Stimulated activated CD8-positive, alpha-beta memory T cell treated with anti-CD3 and anti-CD28 coated beads, Interleukin-7, amount 100 ng/mL, for 48 hours (primary cell): ENCODE measurements around the gene CLRN3.

Source experiments
- DNase-seq, 2 donors: peaks; one replicate each; pipeline ENCODE4 v3.0.0-alpha.2; 2020; ENCODE audit warnings: low read depth in 1 of 2; ENCODE audit errors: extremely low read depth in 1 of 2

The CLRN3 gene

GRCh38 chr10:127903789-127904188 is 11.0 kb upstream of the CLRN3 start:
- DNase-seq = no peak

GRCh38 chr10:127899766-127900387 is 7.1 kb upstream of the CLRN3 start:
- DNase-seq = no peak

GRCh38 chr10:127897177-127897576 is 4.4 kb upstream of the CLRN3 start:
- no peak for DNase-seq

- no peak for DNase-seq
Observed at GRCh38 chr10:127896590-127896989, 3.8 kb upstream of the CLRN3 start.

- DNase-seq = no peak
Observed at GRCh38 chr10:127894146-127894545, 1.4 kb upstream of the CLRN3 start.

GRCh38 chr10:127890832-127891334 is 1.9 kb downstream of the CLRN3 start:
- no peak for DNase-seq

GRCh38 chr10:127890216-127890615 is 2.5 kb downstream of the CLRN3 start:
- DNase-seq = no peak

GRCh38 chr10:127889605-127890195 is 3.0 kb downstream of the CLRN3 start:
- no peak for DNase-seq

- DNase-seq = no peak
Observed at GRCh38 chr10:127888521-127889312, 4.0 kb downstream of the CLRN3 start.

GRCh38 chr10:127887541-127888415 is 5.0 kb downstream of the CLRN3 start:
- no peak for DNase-seq

GRCh38 chr10:127886371-127887051 is 6.2 kb downstream of the CLRN3 start:
- DNase-seq = no peak

GRCh38 chr10:127884501-127884900 is 8.2 kb downstream of the CLRN3 start:
- DNase-seq = no peak

GRCh38 chr10:127883516-127883915 is 9.2 kb downstream of the CLRN3 start:
- DNase-seq = no peak

GRCh38 chr10:127882801-127883459 is 9.8 kb downstream of the CLRN3 start:
- no peak for DNase-seq

GRCh38 chr10:127882391-127882790 is 10.3 kb downstream of the CLRN3 start:
- DNase-seq = no peak

GRCh38 chr10:127881262-127881661 is 11.5 kb downstream of the CLRN3 start:
- DNase-seq = no peak

- no peak for DNase-seq
Observed at GRCh38 chr10:127880557-127880956, 12.2 kb downstream of the CLRN3 start.

- no peak for DNase-seq
Observed at GRCh38 chr10:127878475-127879055, 14.2 kb downstream of the CLRN3 start.

- no peak for DNase-seq
Observed at GRCh38 chr10:127877699-127878098, 15.0 kb downstream of the CLRN3 start.
